Measurements from ENCODE around the gene BCAP31. TPM values are rescaled to one million over a fixed set of nuclear protein-coding genes. Genes with fewer than 3 reads are reported as not detected.

Gene BCAP31
- total RNA-seq, 4 donors from 2014 or later: 37.6 to 113 (median 74.4) TPM

GRCh38 chrX:153740631-153741222 is 16.5 kb upstream of the BCAP31 start:
- WGBS, 2 donors (ENCODE audit: low coverage in 1 of 2): 83% methylated on average over 14 of the region's 16 CpGs; no CpG with 5 or more reads in 1 of the 2 donors
- Histone ChIP-seq H3K27ac (no peak overlapping the region), H3K27me3 (no peaks in the 10 kb centered on the region), H3K36me3 (no peaks in the 10 kb centered on the region), H3K4me1 (peaks cover 0 to 12% (median 9%) of the 10 kb centered on the region in 4 donors), H3K4me3 (no peak overlapping the region), H3K9me3 (no peaks in the 10 kb centered on the region)
- intact Hi-C loops (cut with DNase I; ENCODE audit: low total_unique reads) (no loop called here), in situ Hi-C loops (cut with MboI; ENCODE audit: low pct_ligation_motif_present in 1 of 4, low pct_unique_long_range_greater_than_20kb in 1 of 4, low sequenced_read_pairs in 3 of 4) (no loop called here)
- TF ChIP-seq POLR2A (IDR thresholded peaks at IDR 0.05) (no peak), POLR2AphosphoS5 (IDR thresholded peaks at IDR 0.05) (no peak), CTCF (IDR thresholded peaks at IDR 0.05) (no peak), EP300 (IDR thresholded peaks at IDR 0.05; ENCODE audit: low read depth) (no peak)
- no peak for DNase-seq

- Histone ChIP-seq H3K36me3 (no peaks in the 10 kb centered on the region), H3K27ac (no peak overlapping the region), H3K4me1 (peaks cover 0 to 12% (median 9%) of the 10 kb centered on the region in 4 donors), H3K4me3 (no peak overlapping the region), H3K9me3 (no peaks in the 10 kb centered on the region), H3K27me3 (no peaks in the 10 kb centered on the region)
- TF ChIP-seq POLR2A (IDR thresholded peaks at IDR 0.05) (no peak), POLR2AphosphoS5 (IDR thresholded peaks at IDR 0.05) (no peak), EP300 (IDR thresholded peaks at IDR 0.05; ENCODE audit: low read depth) (no peak), CTCF (IDR thresholded peaks at IDR 0.05) (no peak)
- intact Hi-C loops (cut with DNase I; ENCODE audit: low total_unique reads) (no loop called here), in situ Hi-C loops (cut with MboI; ENCODE audit: low pct_ligation_motif_present in 1 of 4, low pct_unique_long_range_greater_than_20kb in 1 of 4, low sequenced_read_pairs in 3 of 4) (no loop called here)
- 92% methylated on average over 29 of the region's 29 CpGs; no CpG with 5 or more reads in 1 of the 2 donors for WGBS, 2 donors (ENCODE audit: low coverage in 1 of 2)
- DNase-seq: no peak
These were observed 15.7 kb upstream of the BCAP31 start for GRCh38 chrX:153739754-153740486.

- H3K4me3 ChIP-seq: no peak overlapping the region
- no peak overlapping the region for H3K27ac ChIP-seq
- WGBS, 2 donors (ENCODE audit: low coverage in 1 of 2): 96% methylated on average over 26 of the region's 27 CpGs; no CpG with 5 or more reads in 1 of the 2 donors
- intact Hi-C loops (cut with DNase I; ENCODE audit: low total_unique reads): no loop called here
- peaks cover 0 to 5% (median 2%) of the 10 kb centered on the region in 4 donors for H3K4me1 ChIP-seq
- no peaks in the 10 kb centered on the region for H3K27me3 ChIP-seq
- in situ Hi-C loops (cut with MboI; ENCODE audit: low pct_ligation_motif_present in 1 of 4, low pct_unique_long_range_greater_than_20kb in 1 of 4, low sequenced_read_pairs in 3 of 4): no loop called here
- no peak for TF ChIP-seq EP300 (IDR thresholded peaks at IDR 0.05; ENCODE audit: low read depth)
- TF ChIP-seq POLR2A (IDR thresholded peaks at IDR 0.05): no peak
- TF ChIP-seq POLR2AphosphoS5 (IDR thresholded peaks at IDR 0.05): no peak
- no peak for TF ChIP-seq CTCF (IDR thresholded peaks at IDR 0.05)
- no peaks in the 10 kb centered on the region for H3K36me3 ChIP-seq
- DNase-seq: no peak
- no peaks in the 10 kb centered on the region for H3K9me3 ChIP-seq
These were observed 13.9 kb upstream of the BCAP31 start for GRCh38 chrX:153738056-153738605.

- no peaks in the 10 kb centered on the region for H3K36me3 ChIP-seq
- 76% methylated on average over 15 of the region's 15 CpGs; no CpG with 5 or more reads in 1 of the 2 donors for WGBS, 2 donors (ENCODE audit: low coverage in 1 of 2)
These were observed 12.8 kb upstream of the BCAP31 start for GRCh38 chrX:153736871-153737441.

More at GRCh38 chrX:153736871-153737441, 12.8 kb upstream of the BCAP31 start:
- no peak overlapping the region for H3K27ac ChIP-seq
- no peaks in the 10 kb centered on the region for H3K27me3 ChIP-seq
- in situ Hi-C loops (cut with MboI; ENCODE audit: low pct_ligation_motif_present in 1 of 4, low pct_unique_long_range_greater_than_20kb in 1 of 4, low sequenced_read_pairs in 3 of 4): no loop called here
- TF ChIP-seq POLR2A (IDR thresholded peaks at IDR 0.05) (no peak), CTCF (IDR thresholded peaks at IDR 0.05) (no peak), POLR2AphosphoS5 (IDR thresholded peaks at IDR 0.05) (no peak), EP300 (IDR thresholded peaks at IDR 0.05; ENCODE audit: low read depth) (no peak)
- H3K9me3 ChIP-seq: no peaks in the 10 kb centered on the region
- no peak for DNase-seq
- no peak overlapping the region for H3K4me3 ChIP-seq
- no peaks in the 10 kb centered on the region for H3K4me1 ChIP-seq
- intact Hi-C loops (cut with DNase I; ENCODE audit: low total_unique reads): no loop called here

Measured in transverse colon (tissue), 4 donors.